ENCODE data around the gene PEX5L. TPM values are rescaled to one million over a fixed set of nuclear protein-coding genes. Genes with fewer than 3 reads are reported as not detected.
"Not testable (repeated sequence)": the region's sequence is repeated elsewhere in the genome, so short reads cannot be mapped to it uniquely, and the experiment has no call there.

PEX5L gene
- total RNA-seq, 1 experiment from 2014 or later: 3.2 TPM

DNA sequence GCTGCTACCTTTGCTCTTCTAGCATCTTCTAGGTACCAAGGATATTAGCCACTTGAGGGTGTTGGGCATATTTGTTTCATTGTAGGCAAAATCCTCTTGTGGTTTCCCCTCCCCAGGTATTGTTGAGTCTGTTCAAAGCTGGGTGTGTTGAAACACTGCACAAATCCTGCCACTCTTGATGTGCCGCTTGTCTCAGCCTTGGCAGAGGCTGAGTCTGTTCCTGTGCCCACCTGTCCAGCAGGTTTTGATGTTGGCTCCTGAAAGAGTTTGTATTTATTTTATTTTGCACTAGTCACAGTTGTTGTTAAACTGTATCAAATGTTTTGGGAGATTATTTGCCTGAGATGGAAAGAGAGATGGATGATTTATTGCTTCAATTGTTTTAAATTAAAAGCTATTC is 247.7 kb downstream of the PEX5L start:
- CTCF ChIA-PET: interaction anchor here (0.9 kb wide), 1 partner anchor 21 kb away, joined by 3 read pairs; no protein-coding TSS in a partner anchor
- ATAC-seq: no peak
- no peaks in the 10 kb centered on the region for H3K4me1 Mint-ChIP-seq

DNA sequence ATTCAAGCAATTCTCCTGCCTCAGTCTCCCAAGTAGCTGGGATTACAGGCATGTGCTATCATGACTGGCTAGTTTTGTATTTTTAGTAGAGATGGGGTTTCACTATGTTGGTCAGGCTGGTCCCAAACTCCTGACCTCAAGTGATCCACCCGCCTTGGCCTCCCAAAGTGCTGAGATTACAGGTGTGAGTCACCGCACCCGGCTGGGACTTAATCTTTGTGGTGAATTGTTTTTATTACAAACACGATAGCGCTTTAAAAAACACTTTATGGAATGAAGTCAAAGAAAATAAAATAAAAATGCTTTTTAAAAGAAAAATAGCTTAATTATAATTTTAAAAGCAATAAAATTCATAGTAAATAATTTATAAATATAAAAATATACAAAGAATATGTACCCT is 253.9 kb downstream of the PEX5L start:
- CTCF ChIA-PET: interaction anchor here (0.8 kb wide), 1 partner anchor 15 kb away, joined by 3 read pairs; no protein-coding TSS in a partner anchor
- H3K4me1 Mint-ChIP-seq; H3K9me3 Mint-ChIP-seq; H3K27ac Mint-ChIP-seq; ATAC-seq; H3K27me3 Mint-ChIP-seq (ENCODE audit: low read depth); H3K4me3 Mint-ChIP-seq; POLR2A ChIA-PET; DNase-seq (ENCODE audit: low spot score): not testable (repeated sequence)
- H3K36me3 Mint-ChIP-seq: peaks cover 42% of the 10 kb centered on the region

More for the DNA sequence above, 247.7 kb downstream of the PEX5L start:
- Mint-ChIP-seq H3K9me3 (peaks cover 8% of the 10 kb centered on the region; the same call in 1 of the 2 replicates), H3K4me3 (no peak overlapping the region), H3K36me3 (peaks cover 14% of the 10 kb centered on the region), H3K27me3 (ENCODE audit: low read depth) (no peaks in the 10 kb centered on the region), H3K27ac (no peak overlapping the region)
- DNase-seq (ENCODE audit: low spot score): no peak
- POLR2A ChIA-PET: no interaction called here
- TF ChIP-seq, protein P1, sequence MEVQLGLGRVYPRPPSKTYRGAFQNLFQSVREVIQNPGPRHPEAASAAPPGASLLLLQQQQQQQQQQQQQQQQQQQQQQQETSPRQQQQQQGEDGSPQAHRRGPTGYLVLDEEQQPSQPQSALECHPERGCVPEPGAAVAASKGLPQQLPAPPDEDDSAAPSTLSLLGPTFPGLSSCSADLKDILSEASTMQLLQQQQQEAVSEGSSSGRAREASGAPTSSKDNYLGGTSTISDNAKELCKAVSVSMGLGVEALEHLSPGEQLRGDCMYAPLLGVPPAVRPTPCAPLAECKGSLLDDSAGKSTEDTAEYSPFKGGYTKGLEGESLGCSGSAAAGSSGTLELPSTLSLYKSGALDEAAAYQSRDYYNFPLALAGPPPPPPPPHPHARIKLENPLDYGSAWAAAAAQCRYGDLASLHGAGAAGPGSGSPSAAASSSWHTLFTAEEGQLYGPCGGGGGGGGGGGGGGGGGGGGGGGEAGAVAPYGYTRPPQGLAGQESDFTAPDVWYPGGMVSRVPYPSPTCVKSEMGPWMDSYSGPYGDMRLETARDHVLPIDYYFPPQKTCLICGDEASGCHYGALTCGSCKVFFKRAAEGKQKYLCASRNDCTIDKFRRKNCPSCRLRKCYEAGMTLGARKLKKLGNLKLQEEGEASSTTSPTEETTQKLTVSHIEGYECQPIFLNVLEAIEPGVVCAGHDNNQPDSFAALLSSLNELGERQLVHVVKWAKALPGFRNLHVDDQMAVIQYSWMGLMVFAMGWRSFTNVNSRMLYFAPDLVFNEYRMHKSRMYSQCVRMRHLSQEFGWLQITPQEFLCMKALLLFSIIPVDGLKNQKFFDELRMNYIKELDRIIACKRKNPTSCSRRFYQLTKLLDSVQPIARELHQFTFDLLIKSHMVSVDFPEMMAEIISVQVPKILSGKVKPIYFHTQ (CRISPR knock-in tag; IDR thresholded peaks at IDR 0.05): no peak
- TF ChIP-seq, protein P2, sequence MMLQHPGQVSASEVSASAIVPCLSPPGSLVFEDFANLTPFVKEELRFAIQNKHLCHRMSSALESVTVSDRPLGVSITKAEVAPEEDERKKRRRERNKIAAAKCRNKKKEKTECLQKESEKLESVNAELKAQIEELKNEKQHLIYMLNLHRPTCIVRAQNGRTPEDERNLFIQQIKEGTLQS (CRISPR knock-in tag; conservative IDR thresholded peaks at IDR 0.05): no peak
- TF ChIP-seq RELA (CRISPR knock-in tag; IDR thresholded peaks at IDR 0.05; ENCODE audit: borderline replicate concordance): no peak
- TF ChIP-seq IRF2 (CRISPR knock-in tag; IDR thresholded peaks at IDR 0.05; ENCODE audit: borderline replicate concordance, low read depth): no peak
- TF ChIP-seq OVOL2 (CRISPR knock-in tag; IDR thresholded peaks at IDR 0.05; ENCODE audit: borderline replicate concordance): no peak
- TF ChIP-seq ZNF317 (CRISPR knock-in tag; IDR thresholded peaks at IDR 0.05; ENCODE audit: borderline replicate concordance, low read depth): no peak
- TF ChIP-seq, protein P3, sequence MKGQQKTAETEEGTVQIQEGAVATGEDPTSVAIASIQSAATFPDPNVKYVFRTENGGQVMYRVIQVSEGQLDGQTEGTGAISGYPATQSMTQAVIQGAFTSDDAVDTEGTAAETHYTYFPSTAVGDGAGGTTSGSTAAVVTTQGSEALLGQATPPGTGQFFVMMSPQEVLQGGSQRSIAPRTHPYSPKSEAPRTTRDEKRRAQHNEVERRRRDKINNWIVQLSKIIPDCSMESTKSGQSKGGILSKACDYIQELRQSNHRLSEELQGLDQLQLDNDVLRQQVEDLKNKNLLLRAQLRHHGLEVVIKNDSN (CRISPR knock-in tag; IDR thresholded peaks at IDR 0.05): no peak
- no peak for TF ChIP-seq ZNF138 (CRISPR knock-in tag; conservative IDR thresholded peaks at IDR 0.05)
- TF ChIP-seq JAZF1 (CRISPR knock-in tag; IDR thresholded peaks at IDR 0.05): no peak
- no peak for TF ChIP-seq SOX15 (CRISPR knock-in tag; IDR thresholded peaks at IDR 0.05)
- TF ChIP-seq, protein P4, sequence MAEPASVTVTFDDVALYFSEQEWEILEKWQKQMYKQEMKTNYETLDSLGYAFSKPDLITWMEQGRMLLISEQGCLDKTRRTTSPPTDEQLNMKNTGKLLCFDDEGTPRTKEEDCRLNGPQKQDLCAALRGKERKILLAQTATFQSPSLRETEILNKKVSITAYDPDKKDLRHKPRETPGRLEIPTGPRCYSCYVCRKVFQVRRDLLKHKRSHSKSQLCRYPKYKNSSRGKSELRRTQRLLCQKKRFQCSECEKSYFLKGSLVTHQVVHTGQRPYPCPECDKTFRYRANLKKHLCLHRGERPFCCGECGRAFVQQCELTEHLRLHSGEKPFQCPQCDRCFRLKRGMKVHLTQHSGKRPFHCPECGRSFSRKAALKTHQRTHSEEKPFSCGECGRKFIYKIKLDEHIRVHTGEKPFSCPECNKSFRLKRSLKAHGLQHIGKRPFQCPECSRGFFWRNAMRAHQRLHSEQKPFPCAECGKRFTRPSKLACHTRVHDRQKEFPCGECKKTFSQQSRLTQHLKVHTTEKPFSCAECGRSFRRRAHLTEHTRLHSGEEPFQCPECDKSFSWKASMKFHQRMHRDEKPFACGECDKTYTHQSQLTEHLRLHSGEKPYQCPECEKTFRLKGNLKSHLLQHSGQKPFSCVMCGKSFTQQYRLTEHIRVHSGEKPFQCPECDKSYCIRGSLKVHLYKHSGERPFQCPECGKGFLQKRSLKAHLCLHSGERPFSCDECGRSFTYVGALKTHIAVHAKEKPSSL (CRISPR knock-in tag; conservative IDR thresholded peaks at IDR 0.05): no peak
- TF ChIP-seq, protein P5, sequence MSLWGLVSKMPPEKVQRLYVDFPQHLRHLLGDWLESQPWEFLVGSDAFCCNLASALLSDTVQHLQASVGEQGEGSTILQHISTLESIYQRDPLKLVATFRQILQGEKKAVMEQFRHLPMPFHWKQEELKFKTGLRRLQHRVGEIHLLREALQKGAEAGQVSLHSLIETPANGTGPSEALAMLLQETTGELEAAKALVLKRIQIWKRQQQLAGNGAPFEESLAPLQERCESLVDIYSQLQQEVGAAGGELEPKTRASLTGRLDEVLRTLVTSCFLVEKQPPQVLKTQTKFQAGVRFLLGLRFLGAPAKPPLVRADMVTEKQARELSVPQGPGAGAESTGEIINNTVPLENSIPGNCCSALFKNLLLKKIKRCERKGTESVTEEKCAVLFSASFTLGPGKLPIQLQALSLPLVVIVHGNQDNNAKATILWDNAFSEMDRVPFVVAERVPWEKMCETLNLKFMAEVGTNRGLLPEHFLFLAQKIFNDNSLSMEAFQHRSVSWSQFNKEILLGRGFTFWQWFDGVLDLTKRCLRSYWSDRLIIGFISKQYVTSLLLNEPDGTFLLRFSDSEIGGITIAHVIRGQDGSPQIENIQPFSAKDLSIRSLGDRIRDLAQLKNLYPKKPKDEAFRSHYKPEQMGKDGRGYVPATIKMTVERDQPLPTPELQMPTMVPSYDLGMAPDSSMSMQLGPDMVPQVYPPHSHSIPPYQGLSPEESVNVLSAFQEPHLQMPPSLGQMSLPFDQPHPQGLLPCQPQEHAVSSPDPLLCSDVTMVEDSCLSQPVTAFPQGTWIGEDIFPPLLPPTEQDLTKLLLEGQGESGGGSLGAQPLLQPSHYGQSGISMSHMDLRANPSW (CRISPR knock-in tag; conservative IDR thresholded peaks at IDR 0.05; ENCODE audit: low read depth): no peak

All from WTC11 (cell line).